Nephron (organoid): ENCODE data around the gene THG1L.

Experiments
- H3K27ac Mint-ChIP-seq, 3 experiments: 2 replicates each; pipeline ENCODE4 v1.8.0; 2020; ENCODE audit warnings: mixed read lengths in 3 of 3, mild to moderate bottlenecking in 2 of 3, moderate library complexity in 1 of 3
- H3K27me3 Mint-ChIP-seq: 2 replicates; pipeline ENCODE4 v1.8.0; 2021; ENCODE audit warnings: low read depth, mild to moderate bottlenecking, moderate library complexity, mixed read lengths
- H3K36me3 Mint-ChIP-seq: 2 replicates; pipeline ENCODE4 v1.8.0; 2020; ENCODE audit warnings: low read depth, mixed read lengths
- H3K4me1 Mint-ChIP-seq: 2 replicates; pipeline ENCODE4 v1.8.0; 2020; ENCODE audit warnings: mixed read lengths
- H3K4me3 Mint-ChIP-seq, 3 experiments: 2 replicates each; pipeline ENCODE4 v1.8.0; 2020; ENCODE audit warnings: mild to moderate bottlenecking in 3 of 3, mixed read lengths in 3 of 3, moderate library complexity in 2 of 3
- H3K9me3 Mint-ChIP-seq: 2 replicates; pipeline ENCODE4 v1.8.0; 2020; ENCODE audit warnings: mixed read lengths
- CTCF ChIP-seq, 3 experiments: fragments of 200-600 bp; sonication (generic); IDR thresholded peaks; one replicate each; pipeline ENCODE4 v1.5.0; 2021; ENCODE audit warnings: antibody characterized with exemption in 3 of 3; ENCODE audit not compliant: unreplicated experiment in 3 of 3

THG1L gene

GRCh38 chr5:157758706-157759105 is 27.5 kb downstream of the THG1L start:
- Mint-ChIP-seq H3K4me3 (no peak overlapping the region), H3K9me3 (no peaks in the 10 kb centered on the region), H3K27me3 (no peaks in the 10 kb centered on the region), H3K4me1 (peaks cover 42% of the 10 kb centered on the region), H3K36me3 (peaks cover 18% of the 10 kb centered on the region), H3K27ac (no peak overlapping the region)
- no peak for TF ChIP-seq CTCF (IDR thresholded peaks at IDR 0.05; ENCODE audit: unreplicated experiment in 3 of 3)

GRCh38 chr5:157761690-157762621 is 30.7 kb downstream of the THG1L start:
- H3K4me1 Mint-ChIP-seq = peaks cover 53% of the 10 kb centered on the region
- no peaks in the 10 kb centered on the region for H3K27me3 Mint-ChIP-seq
- TF ChIP-seq CTCF (IDR thresholded peaks at IDR 0.05; ENCODE audit: unreplicated experiment in 3 of 3) = peak; percentile 71 to 81 (median 80)
- H3K9me3 Mint-ChIP-seq = no peaks in the 10 kb centered on the region
- no peak overlapping the region for H3K4me3 Mint-ChIP-seq
- H3K36me3 Mint-ChIP-seq = no peaks in the 10 kb centered on the region
- no peak overlapping the region for H3K27ac Mint-ChIP-seq

GRCh38 chr5:157764531-157764930 is 33.3 kb downstream of the THG1L start:
- no peak for TF ChIP-seq CTCF (IDR thresholded peaks at IDR 0.05; ENCODE audit: unreplicated experiment in 3 of 3)
- no peak overlapping the region for H3K4me3 Mint-ChIP-seq
- peaks cover 46% of the 10 kb centered on the region for H3K4me1 Mint-ChIP-seq
- no peaks in the 10 kb centered on the region for H3K36me3 Mint-ChIP-seq
- no peaks in the 10 kb centered on the region for H3K9me3 Mint-ChIP-seq
- no peaks in the 10 kb centered on the region for H3K27me3 Mint-ChIP-seq
- no peak overlapping the region for H3K27ac Mint-ChIP-seq

- no peaks in the 10 kb centered on the region for H3K9me3 Mint-ChIP-seq
- no peak for TF ChIP-seq CTCF (IDR thresholded peaks at IDR 0.05; ENCODE audit: unreplicated experiment in 3 of 3)
- H3K27me3 Mint-ChIP-seq = no peaks in the 10 kb centered on the region
- H3K27ac Mint-ChIP-seq = no peak overlapping the region
- peaks cover 33% of the 10 kb centered on the region for H3K4me1 Mint-ChIP-seq
- no peaks in the 10 kb centered on the region for H3K36me3 Mint-ChIP-seq
- no peak overlapping the region for H3K4me3 Mint-ChIP-seq
Observed at GRCh38 chr5:157766442-157766841, 35.2 kb downstream of the THG1L start.

- Mint-ChIP-seq H3K4me1 (peaks cover 28% of the 10 kb centered on the region), H3K27ac (no peak overlapping the region), H3K4me3 (no peak overlapping the region), H3K36me3 (no peaks in the 10 kb centered on the region), H3K9me3 (no peaks in the 10 kb centered on the region), H3K27me3 (no peaks in the 10 kb centered on the region)
- TF ChIP-seq CTCF (IDR thresholded peaks at IDR 0.05; ENCODE audit: unreplicated experiment in 3 of 3) = no peak
Observed at GRCh38 chr5:157766902-157767301, 35.7 kb downstream of the THG1L start.

- no peaks in the 10 kb centered on the region for H3K9me3 Mint-ChIP-seq
- no peaks in the 10 kb centered on the region for H3K36me3 Mint-ChIP-seq
- peaks cover 20% of the 10 kb centered on the region for H3K4me1 Mint-ChIP-seq
- TF ChIP-seq CTCF (IDR thresholded peaks at IDR 0.05; ENCODE audit: unreplicated experiment in 3 of 3) = no peak
- H3K4me3 Mint-ChIP-seq = no peak overlapping the region
- no peak overlapping the region for H3K27ac Mint-ChIP-seq
- H3K27me3 Mint-ChIP-seq = no peaks in the 10 kb centered on the region
Observed at GRCh38 chr5:157767689-157768088, 36.5 kb downstream of the THG1L start.
